ENCODE measurements around the gene SDC1. TPM values are rescaled to one million over a fixed set of nuclear protein-coding genes. Genes with fewer than 3 reads are reported as not detected.

The SDC1 gene
- total and polyA plus RNA-seq, 2 of the 8 experiments (the other 6 are each of a cell fraction or from before 2014, with no cell fraction given), result 45.3 to 73.3 TPM

DNA sequence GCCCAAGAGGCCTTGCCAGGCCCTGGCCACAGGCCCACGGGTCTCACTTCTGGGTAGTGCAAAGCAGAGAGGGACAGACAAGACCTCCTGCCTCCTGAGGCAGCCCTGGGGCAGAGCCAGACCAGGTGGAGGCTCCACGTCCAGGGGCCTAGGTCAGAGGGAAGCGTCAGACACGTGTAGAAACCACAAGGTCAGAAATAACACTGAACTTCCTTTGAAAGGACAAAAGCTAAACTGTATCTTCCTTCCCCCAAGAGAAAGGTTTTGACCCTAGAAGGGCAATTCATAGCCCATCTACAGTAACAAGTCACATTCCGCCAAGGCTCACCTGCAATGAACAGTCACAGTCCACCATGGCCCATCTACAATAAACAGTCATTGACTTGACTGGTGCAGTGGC, 17.9 kb downstream of the SDC1 start:
- no peak overlapping the region for H2AK5ac ChIP-seq (ENCODE audit: low read depth, low read length)
- H2BK5ac ChIP-seq (ENCODE audit: low read depth, low read length), result no peak overlapping the region
- no peak overlapping the region for H3K23ac ChIP-seq (ENCODE audit: insufficient read length)
- peaks cover 0 to 10% (median 0%) of the 10 kb centered on the region in 4 experiments; a peak in 2 of 7 replicates for H3K4me1 ChIP-seq (replicated peaks in 1 of 4; ENCODE audit: control insufficient read depth in 3 of 4, insufficient read depth in 4 of 4, low read length in 3 of 4)
- H3K9me3 ChIP-seq (ENCODE audit: insufficient read depth in 2 of 2, low read depth in 1 of 2, low read length in 1 of 2), result no peaks in the 10 kb centered on the region; a peak in 1 of 4 replicates
- H3K79me2 ChIP-seq (ENCODE audit: control insufficient read depth in 1 of 2, insufficient read depth in 2 of 2, low read length in 2 of 2), result peaks cover 0 to 51% of the 10 kb centered on the region in 2 experiments; a peak in 2 of 4 replicates
- H2BK12ac ChIP-seq (ENCODE audit: low read depth, low read length), result no peak overlapping the region
- ChIA-PET POLR2A (ENCODE audit: partially characterized antibody) (interaction anchor here (3.6 kb wide), 1 partner anchor 17 kb away, joined by 13 read pairs; the partner anchor contains the start of gene SDC1), CTCF (ENCODE audit: partially characterized antibody) (interaction anchor here (0.6 to 10.6 kb wide), 8 partner anchors 9 to 104 kb away, joined by 3 to 104 read pairs (median 4); partner anchors contain the start of gene SDC1)
- no peak overlapping the region for H3K14ac ChIP-seq (ENCODE audit: insufficient read length)
- no peaks in the 10 kb centered on the region for H3K27me3 ChIP-seq (replicated peaks in 1 of 4; ENCODE audit: control insufficient read depth in 3 of 4, extremely low read depth in 1 of 4, insufficient read depth in 3 of 4, low read length in 3 of 4)
- H3K23me2 ChIP-seq (ENCODE audit: low read depth, low read length), result no peaks in the 10 kb centered on the region
- H3K18ac ChIP-seq (ENCODE audit: extremely low read depth, low read length), result no peak overlapping the region
- H3K79me1 ChIP-seq (ENCODE audit: low read depth, low read length), result peaks cover 3% of the 10 kb centered on the region; the same call in 1 of the 2 replicates
- no peak overlapping the region for H3K56ac ChIP-seq (replicated peaks; ENCODE audit: insufficient read length, low read depth, low read length)
- H3K9ac ChIP-seq (replicated peaks in 1 of 4; ENCODE audit: extremely low read depth in 1 of 4, low read depth in 3 of 4, low read length in 3 of 4), result no peak overlapping the region
- no peak overlapping the region for H2AFZ ChIP-seq (ENCODE audit: low read length)
- H2BK20ac ChIP-seq (ENCODE audit: low read length), result no peak overlapping the region
- no peak overlapping the region for H3K27ac ChIP-seq (ENCODE audit: low read depth, low read length)
- H2BK15ac ChIP-seq (ENCODE audit: low read length), result no peak overlapping the region
- no peak for FAIRE-seq
- no peak overlapping the region for H4K5ac ChIP-seq (ENCODE audit: insufficient read length, low read depth, low read length)
- H3K36me3 ChIP-seq (ENCODE audit: control insufficient read depth in 2 of 4, insufficient read depth in 4 of 4, low read length in 3 of 4), result peaks cover 4 to 32% (median 20%) of the 10 kb centered on the region in 4 experiments; a peak in 6 of 8 replicates
- no peak for DNase-seq (ENCODE audit: low read depth in 1 of 2, low spot score in 2 of 2)
- no peak overlapping the region for H3K4me3 ChIP-seq (ENCODE audit: extremely low read depth in 1 of 4, insufficient read depth in 2 of 4, low read depth in 3 of 4, low read length in 4 of 4)
- 88% methylated on average over 5 of the region's 5 CpGs; no CpG with 5 or more reads in 1 of the 2 experiments for WGBS, 2 experiments (ENCODE audit: extremely low coverage in 1 of 2, insufficient coverage in 1 of 2, insufficient read length in 1 of 2, insufficient replicate concordance in 2 of 2, low coverage in 1 of 2, low lambda C conversion rate in 2 of 2, missing lambda C conversion rate in 1 of 2)
- H3K4ac ChIP-seq (replicated peaks; ENCODE audit: insufficient read length, low read depth, low read length), result no peak overlapping the region
- no peak overlapping the region for H3K4me2 ChIP-seq (ENCODE audit: insufficient read depth in 1 of 2, low read depth in 2 of 2, low read length in 2 of 2)
- H4K91ac ChIP-seq (replicated peaks; ENCODE audit: insufficient read length, low read length), result no peak overlapping the region
- H2BK120ac ChIP-seq (replicated peaks; ENCODE audit: low read depth, low read length), result no peak overlapping the region
- peaks cover 11 to 16% of the 10 kb centered on the region in 2 experiments for H4K20me1 ChIP-seq (replicated peaks in 1 of 2; ENCODE audit: control insufficient read depth in 1 of 2, insufficient read depth in 2 of 2, low read length in 2 of 2)
- H4K8ac ChIP-seq (ENCODE audit: extremely low read depth, insufficient read depth, low read length), result no peak overlapping the region
- TF ChIP-seq GABPA (IDR thresholded peaks at IDR 0.05; ENCODE audit: borderline replicate concordance, insufficient read depth, low read length) (no peak), SIRT6 (IDR thresholded peaks at IDR 0.05; ENCODE audit: low read length) (no peak)
